Tibial artery (tissue), 4 donors: ENCODE data around the gene ACOT11.
"Not testable (repeated sequence)": the region's sequence is repeated elsewhere in the genome, so short reads cannot be mapped to it uniquely, and the experiment has no call there.

Source experiments
- DNase-seq, 2 donors: peaks; one replicate each; pipeline ENCODE4 v3.0.0-alpha.2; 2019
- H3K27ac ChIP-seq, 2 donors: fragments of 200-600 bp; sonication (generic) in 1 of 2; 1 replicate in 1 of 2; 2 replicates in 1 of 2; pipeline ENCODE4 v1.5.1; 2018 to 2019; ENCODE audit warnings: mild to moderate bottlenecking in 1 of 2
- H3K27me3 ChIP-seq, 2 donors: fragments of 200-600 bp; sonication (generic) in 1 of 2; one replicate each; pipeline versions ENCODE4 v1.5.1 to v1.6.0; 2016 to 2019
- H3K36me3 ChIP-seq, 3 donors: fragments of 200-600 bp; sonication (generic) in 2 of 3; one replicate each; pipeline ENCODE4 v1.5.1; 2016 to 2019; ENCODE audit warnings: mild to moderate bottlenecking in 2 of 3
- H3K4me1 ChIP-seq, 4 donors: fragments of 200-600 bp; sonication (generic) in 2 of 4; 1 replicate in 3 of 4; 2 replicates in 1 of 4; pipeline ENCODE4 v1.5.1; 2016 to 2019
- H3K4me3 ChIP-seq, 2 donors: fragments of 200-600 bp; sonication (generic) in 1 of 2; 1 replicate in 1 of 2; 2 replicates in 1 of 2; pipeline ENCODE4 v1.5.1; 2018 to 2019; ENCODE audit warnings: mild to moderate bottlenecking in 2 of 2
- H3K9me3 ChIP-seq, 3 donors: fragments of 200-600 bp; sonication (generic) in 1 of 3; one replicate each; pipeline ENCODE4 v1.5.1; 2016 to 2019
- intact Hi-C: fragments of 100-400 bp; cut with DNase I; formaldehyde crosslinking; loops from one replicate; pipeline ENCODE4 v1.15.0; 2023; ENCODE audit warnings: low total_unique reads
- TF ChIP-seq, protein P1 (sequence below), 2 experiments: fragments of 200-600 bp in 1 of 2; fragments of 450-650 bp in 1 of 2; IDR thresholded peaks; one replicate each; pipeline ENCODE4 v1.5.1; 2017 to 2019; ENCODE audit warnings: antibody characterized with exemption in 2 of 2, mild to moderate bottlenecking in 1 of 2, moderate library complexity in 1 of 2

The ACOT11 gene

GRCh38 chr1:54501849-54502248 lies 46.2 kb upstream of the ACOT11 start:
- no peak for DNase-seq
- TF ChIP-seq, protein P1, sequence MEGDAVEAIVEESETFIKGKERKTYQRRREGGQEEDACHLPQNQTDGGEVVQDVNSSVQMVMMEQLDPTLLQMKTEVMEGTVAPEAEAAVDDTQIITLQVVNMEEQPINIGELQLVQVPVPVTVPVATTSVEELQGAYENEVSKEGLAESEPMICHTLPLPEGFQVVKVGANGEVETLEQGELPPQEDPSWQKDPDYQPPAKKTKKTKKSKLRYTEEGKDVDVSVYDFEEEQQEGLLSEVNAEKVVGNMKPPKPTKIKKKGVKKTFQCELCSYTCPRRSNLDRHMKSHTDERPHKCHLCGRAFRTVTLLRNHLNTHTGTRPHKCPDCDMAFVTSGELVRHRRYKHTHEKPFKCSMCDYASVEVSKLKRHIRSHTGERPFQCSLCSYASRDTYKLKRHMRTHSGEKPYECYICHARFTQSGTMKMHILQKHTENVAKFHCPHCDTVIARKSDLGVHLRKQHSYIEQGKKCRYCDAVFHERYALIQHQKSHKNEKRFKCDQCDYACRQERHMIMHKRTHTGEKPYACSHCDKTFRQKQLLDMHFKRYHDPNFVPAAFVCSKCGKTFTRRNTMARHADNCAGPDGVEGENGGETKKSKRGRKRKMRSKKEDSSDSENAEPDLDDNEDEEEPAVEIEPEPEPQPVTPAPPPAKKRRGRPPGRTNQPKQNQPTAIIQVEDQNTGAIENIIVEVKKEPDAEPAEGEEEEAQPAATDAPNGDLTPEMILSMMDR (IDR thresholded peaks at IDR 0.05), result no peak
- Histone ChIP-seq H3K27me3 (peaks cover 0 to 46% of the 10 kb centered on the region in 2 donors), H3K9me3 (no peaks in the 10 kb centered on the region), H3K36me3 (no peaks in the 10 kb centered on the region), H3K4me1 (peaks cover 0 to 16% (median 14%) of the 10 kb centered on the region in 4 donors), H3K27ac (no peak overlapping the region), H3K4me3 (no peak overlapping the region)
- intact Hi-C loops, result loop anchor here (10.0 kb wide), 1 partner anchor 313 kb away; no protein-coding TSS in a partner anchor

DNA sequence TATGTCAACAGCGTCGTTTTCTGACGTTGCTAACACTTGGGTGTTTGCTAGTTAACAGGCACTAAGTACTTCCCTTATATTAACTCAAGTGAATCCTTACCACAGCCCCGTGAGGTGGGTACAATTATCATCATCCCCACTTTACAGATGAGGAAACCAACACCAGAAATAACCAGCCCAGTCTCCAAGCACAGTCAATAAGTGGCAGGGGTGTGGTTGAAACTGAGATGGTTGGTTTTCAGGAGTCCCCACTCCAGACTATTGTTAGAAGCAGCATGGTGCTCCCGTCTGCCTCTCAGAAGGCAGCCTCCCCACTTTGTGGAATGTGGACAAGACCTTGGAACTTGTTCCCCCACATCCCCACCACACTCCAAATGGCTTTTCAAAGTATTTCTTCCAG lies 45.7 kb upstream of the ACOT11 start:
- intact Hi-C loops, result loop anchor here (10.0 kb wide), 1 partner anchor 312 kb away; no protein-coding TSS in a partner anchor
- H3K27ac ChIP-seq, result no peak overlapping the region
- peaks cover 0 to 16% (median 14%) of the 10 kb centered on the region in 4 donors for H3K4me1 ChIP-seq
- H3K9me3 ChIP-seq, result no peaks in the 10 kb centered on the region
- peaks cover 0 to 46% of the 10 kb centered on the region in 2 donors for H3K27me3 ChIP-seq
- TF ChIP-seq, protein P1 (IDR thresholded peaks at IDR 0.05), result no peak
- no peak overlapping the region for H3K4me3 ChIP-seq
- no peaks in the 10 kb centered on the region for H3K36me3 ChIP-seq
- no peak for DNase-seq

DNA sequence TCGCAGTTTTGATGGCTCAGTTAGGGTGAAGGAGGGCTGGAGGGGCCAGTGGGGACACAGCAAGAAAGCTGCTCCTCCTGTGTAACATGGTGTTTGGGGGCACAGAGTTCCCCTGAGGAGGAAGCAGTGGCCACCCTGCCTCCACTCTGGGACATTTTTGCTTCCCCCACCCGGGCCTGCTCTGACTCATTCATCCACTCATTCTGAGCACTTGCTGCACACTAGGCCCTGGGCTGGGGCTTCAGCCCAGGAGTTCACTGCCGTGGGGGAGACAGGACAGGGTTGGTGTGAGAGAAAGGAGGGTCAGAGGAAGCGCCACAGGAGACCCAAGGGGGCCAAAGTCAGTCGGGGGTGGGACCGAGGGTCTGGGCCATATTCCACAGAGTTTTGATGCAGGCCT lies 41.4 kb upstream of the ACOT11 start:
- H3K27ac ChIP-seq, result no peak overlapping the region
- H3K36me3 ChIP-seq, result no peaks in the 10 kb centered on the region
- DNase-seq, result no peak
- H3K4me1 ChIP-seq, result no peaks in the 10 kb centered on the region
- H3K27me3 ChIP-seq, result peaks cover 0 to 9% of the 10 kb centered on the region in 2 donors
- TF ChIP-seq, protein P1 (IDR thresholded peaks at IDR 0.05), result no peak
- no peaks in the 10 kb centered on the region for H3K9me3 ChIP-seq
- H3K4me3 ChIP-seq, result no peak overlapping the region
- intact Hi-C loops, result loop anchor here (10.0 kb wide), 1 partner anchor 308 kb away; no protein-coding TSS in a partner anchor

- intact Hi-C loops, result loop anchor here (10.0 kb wide), 1 partner anchor 308 kb away; no protein-coding TSS in a partner anchor
- Histone ChIP-seq H3K4me3 (no peak overlapping the region), H3K9me3 (no peaks in the 10 kb centered on the region), H3K36me3 (no peaks in the 10 kb centered on the region), H3K4me1 (no peaks in the 10 kb centered on the region), H3K27me3 (peaks cover 0 to 4% of the 10 kb centered on the region in 2 donors), H3K27ac (no peak overlapping the region)
- TF ChIP-seq, protein P1 (IDR thresholded peaks at IDR 0.05), result no peak
- DNase-seq, result no peak
These were observed 40.8 kb upstream of the ACOT11 start for GRCh38 chr1:54507033-54507870.

DNA sequence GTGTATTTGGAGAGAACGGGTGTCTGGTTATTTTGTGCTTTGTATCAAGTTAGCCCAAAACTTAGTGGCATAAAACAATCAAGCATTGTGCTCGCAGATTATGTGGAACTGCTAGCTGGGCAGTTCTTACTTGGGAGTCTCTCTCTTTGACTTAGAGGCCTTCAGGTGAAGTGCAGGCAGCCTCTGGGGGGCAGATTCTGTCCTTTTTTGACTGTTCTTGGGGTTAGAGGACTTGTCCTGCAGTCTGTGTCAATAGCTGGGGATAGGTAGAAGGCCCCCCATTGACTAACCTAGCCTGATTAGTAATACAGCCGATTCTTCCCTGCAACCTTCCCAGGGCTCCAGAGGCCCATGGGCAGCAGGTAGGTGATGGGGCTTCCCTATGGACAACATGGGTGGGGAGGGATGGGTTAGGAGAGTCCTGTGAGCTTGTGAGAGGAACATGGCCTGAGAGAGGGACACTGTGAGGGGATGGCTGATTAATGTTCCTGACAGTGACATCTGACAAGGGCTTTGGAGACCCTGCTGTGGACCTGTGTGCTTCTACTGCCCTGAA lies 37.2 kb upstream of the ACOT11 start:
- intact Hi-C loops, result no loop called here
- no peak for DNase-seq
- TF ChIP-seq, protein P1 (IDR thresholded peaks at IDR 0.05), result no peak
- H3K4me3 ChIP-seq, result no peak overlapping the region
- H3K27ac ChIP-seq, result no peak overlapping the region
- no peaks in the 10 kb centered on the region for H3K27me3 ChIP-seq
- H3K9me3 ChIP-seq, result no peaks in the 10 kb centered on the region
- H3K4me1 ChIP-seq, result no peaks in the 10 kb centered on the region
- no peaks in the 10 kb centered on the region for H3K36me3 ChIP-seq

- H3K36me3 ChIP-seq, H3K4me3 ChIP-seq, H3K4me1 ChIP-seq, H3K27ac ChIP-seq, H3K27me3 ChIP-seq, H3K9me3 ChIP-seq, intact Hi-C loops: not testable (repeated sequence)
- peak in 1 of 2 donors; percentile 23 for DNase-seq
These were observed 34.0 kb upstream of the ACOT11 start for GRCh38 chr1:54513921-54514580.
